Jurkat, Clone E6-1 (cell line): ENCODE results near the gene AGR2.

Source experiments
- DNase-seq: peaks from one replicate; pipeline ENCODE4 v3.0.0-alpha.2; 2011; ENCODE audit warnings: low read depth, low spot score
- H3K4me3 ChIP-seq: 2 replicates; pipeline ENCODE4 v1.5.1; 2011; ENCODE audit warnings: mild to moderate bottlenecking, low read length, control low read depth, moderate library complexity

The AGR2 gene

DNA sequence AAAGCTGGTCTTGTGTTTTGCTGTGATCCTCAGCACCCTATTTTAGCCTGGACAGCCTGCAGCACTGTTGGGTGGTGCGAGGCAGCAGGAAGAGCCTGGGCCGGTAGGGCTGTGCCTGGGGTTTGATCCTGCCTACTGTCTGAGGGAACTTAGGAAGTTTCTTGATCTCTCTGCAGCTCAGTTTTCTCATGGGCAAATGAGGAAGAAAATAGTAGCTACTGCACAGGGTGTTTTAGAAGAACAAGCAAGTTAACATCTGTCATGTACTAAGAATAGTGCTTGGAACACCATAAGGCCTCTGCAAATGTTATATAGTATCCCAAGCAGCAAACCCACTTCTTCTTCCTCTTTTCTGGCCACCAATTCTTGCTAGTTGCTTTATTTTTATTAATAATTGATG lies 12.0 kb upstream of the AGR2 start:
- no peak overlapping the region for H3K4me3 ChIP-seq
- DNase-seq = no peak

DNA sequence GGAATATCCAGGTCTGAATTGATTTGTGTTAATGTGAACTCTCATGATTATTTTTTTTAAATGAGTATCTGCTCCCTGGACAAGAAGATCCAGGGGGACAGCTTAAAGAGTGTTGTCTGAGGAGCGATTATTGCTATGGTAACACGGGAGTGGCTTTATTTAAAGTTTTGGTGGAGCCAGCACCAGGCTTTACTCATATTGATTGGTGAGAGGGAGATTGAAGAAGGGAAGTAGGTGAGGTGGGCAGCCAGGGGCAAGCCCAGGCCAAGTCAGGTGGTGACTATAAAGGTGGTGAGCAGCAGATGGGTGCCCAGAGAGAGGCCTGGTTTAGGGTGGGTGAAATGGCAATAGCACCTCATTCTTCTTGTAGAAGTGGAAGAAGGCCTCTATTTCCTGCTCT lies 10.2 kb upstream of the AGR2 start:
- H3K4me3 ChIP-seq = no peak overlapping the region
- DNase-seq = no peak

DNA sequence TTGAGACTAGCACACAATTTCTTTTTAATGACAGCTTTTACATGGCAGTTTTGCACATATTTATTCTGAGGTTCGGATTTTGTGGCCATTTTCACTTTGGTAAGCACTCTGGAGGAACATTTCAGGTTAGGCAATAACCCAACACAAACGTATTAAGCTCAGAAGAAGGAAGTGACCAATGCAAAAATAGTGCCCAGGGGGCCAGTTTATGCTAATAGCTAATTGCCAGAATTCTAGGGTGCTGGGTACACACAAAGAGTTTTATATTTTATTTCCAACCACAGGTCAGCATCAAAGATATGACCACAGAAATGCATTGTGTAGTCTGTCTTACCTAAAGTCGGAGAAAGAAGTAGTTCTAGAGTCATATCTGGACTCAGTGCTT lies 8.4 kb upstream of the AGR2 start:
- no peak overlapping the region for H3K4me3 ChIP-seq
- DNase-seq = no peak

DNA sequence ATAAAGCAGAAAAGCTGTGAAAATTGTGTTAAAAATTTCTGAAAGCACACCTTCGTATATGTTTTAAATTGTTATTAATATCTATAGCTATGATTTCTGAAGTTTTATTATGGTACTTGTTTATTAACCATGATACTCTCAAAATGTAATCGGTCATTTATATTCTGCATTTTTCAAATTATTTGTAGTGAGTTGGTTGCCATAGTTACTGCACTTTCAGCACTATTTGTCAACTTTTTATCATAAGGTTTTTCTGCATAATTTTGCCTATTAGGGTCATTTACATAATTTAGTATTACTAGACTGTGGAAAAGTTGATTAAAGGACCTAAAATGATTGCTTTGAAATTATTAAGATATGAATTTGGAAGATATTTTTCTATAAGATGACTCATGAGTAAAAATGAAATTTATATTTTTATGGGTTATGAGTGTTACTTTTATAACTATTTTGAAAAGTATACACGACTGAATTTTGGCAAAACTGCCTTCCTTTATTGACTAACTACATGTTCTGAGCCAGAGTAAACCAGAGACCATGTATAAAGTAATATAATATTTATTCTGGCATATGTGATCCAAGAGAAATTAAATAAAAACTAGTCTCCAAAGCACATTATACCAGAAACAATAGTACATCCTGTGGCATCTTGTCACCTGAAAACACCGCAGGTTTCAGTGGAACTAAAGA lies 7.9 kb upstream of the AGR2 start:
- no peak for DNase-seq
- H3K4me3 ChIP-seq = no peak overlapping the region

DNA sequence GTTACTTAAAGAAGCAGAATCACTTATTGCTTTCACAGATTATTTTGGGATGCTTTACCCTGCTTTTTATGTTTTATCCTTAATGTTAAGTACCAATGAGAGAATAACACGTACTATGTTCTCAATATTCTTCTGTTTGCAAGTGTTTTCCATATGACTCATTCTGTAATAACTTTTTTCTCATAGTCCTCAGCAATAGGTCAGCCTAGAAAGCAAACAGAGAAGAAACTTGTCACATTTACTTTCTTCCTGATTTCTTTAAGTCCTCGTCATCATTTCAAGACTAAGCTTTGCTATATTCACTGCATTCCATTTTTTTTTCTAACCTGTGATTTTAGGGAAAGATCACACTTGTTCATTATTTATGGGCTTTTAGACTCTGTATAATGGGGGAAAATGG lies 6.8 kb upstream of the AGR2 start:
- no peak for DNase-seq
- no peak overlapping the region for H3K4me3 ChIP-seq

DNA sequence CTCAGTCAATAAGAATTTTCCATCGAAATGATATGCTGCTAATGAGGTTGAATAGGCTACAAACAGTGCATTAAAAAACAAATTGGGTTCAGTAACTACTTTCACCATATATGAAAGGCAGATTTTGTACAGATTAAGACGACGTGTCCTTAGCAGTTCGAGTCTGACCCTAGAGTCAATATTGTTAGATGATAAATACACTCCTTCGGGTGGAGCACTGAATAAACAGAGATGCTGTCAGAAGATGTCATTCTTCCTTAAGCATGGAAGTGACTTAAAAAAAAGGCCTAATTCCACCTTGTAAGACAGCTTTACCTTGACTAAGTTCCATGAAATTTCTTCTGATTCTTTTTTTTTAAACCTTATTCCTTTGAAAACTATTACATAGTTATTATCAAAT lies 5.8 kb upstream of the AGR2 start:
- DNase-seq = no peak
- no peak overlapping the region for H3K4me3 ChIP-seq

DNA sequence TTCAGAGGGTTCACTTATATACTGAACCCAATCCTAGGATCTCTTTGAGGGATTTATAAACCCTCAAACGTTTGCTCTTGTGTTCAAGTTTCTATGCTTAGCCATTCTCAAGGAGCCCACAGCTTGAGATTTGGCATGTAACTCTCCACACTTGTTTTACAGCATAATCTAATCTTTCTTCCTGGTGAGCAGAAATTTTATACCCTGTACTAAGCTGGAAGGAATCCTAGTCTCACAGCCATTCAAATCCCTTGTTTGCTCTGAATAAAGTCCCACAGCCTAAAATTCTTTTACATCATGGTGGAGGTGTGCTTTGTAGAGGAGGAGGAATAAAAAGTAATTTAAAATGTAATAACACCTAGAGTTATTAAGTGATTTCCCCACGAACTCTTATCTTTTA lies 5.3 kb upstream of the AGR2 start:
- DNase-seq = no peak
- H3K4me3 ChIP-seq = no peak overlapping the region

DNA sequence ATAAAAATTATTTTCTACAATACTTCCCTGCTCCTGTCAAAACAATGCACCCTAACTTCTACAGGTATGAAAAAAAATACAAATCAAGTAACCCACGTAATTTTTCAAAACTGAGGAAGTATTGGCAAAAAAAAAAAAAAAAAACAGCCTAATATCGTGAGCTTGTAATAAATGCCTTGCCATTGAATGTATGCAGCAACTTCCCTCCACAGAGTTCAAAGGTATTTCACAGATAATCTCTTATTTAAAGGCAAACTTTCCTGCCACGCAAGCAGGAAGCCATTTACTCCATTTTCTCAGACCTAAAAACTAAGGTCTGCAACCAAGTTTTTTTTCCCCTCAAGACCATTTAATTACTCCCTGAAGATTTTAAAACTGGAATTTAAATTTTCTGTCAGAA lies 642 bp upstream of the AGR2 start:
- no peak overlapping the region for H3K4me3 ChIP-seq
- DNase-seq = no peak

DNA sequence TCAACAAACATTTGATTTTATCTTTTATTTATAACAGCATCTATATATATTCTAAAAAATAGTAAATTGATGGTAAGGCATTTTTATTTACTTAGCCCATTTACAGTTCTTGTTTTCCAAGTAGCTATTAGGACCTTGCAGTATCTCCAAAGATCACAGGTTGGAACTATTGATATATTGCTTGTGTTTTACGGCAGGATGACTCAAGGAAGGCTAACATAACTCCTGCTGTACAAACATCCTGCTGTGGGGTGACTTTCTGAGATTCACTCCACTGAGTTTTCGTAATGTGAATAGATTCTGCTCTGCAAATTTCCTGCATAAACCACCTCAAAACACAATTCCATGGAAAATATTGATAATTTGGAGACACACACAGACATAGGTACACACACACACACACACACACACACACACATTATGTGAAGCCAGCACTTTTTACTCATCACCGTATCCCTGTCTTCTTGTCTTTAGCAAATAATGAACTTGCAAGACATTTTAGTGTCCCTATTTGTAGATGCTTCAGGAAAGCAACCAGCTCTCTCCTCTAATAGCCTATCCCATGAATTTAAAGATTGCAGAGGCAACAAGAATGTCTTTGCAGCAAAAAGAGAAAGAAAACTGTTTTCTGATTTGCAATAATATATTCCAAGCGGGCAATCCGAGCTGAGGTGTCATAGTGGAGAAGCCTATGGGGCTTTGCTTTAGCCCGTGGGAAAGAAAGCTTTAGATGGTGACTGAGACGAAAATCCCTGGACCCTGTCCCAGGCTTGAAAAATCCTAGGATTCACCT lies 722 bp downstream of the AGR2 start:
- H3K4me3 ChIP-seq = no peak overlapping the region
- DNase-seq = no peak

DNA sequence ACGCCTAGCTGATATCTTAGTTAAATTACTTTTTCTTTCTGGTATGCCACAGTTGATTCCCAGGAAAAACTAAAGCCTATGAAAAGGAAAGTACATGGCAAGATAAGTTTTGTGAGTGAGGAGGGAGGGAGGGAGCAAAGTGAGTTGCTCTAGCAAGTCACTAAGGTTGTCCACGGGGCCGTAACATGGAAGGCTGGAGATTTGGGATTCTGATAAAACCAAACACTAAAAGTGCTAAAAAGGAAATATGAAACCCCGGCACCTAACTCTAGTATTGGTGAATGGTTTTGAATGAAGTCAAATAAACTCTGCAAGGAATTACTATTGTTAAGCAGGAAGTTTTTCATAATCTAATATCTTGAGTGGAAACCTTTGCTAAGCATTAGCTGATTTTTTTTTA lies 1.7 kb downstream of the AGR2 start:
- no peak for DNase-seq
- H3K4me3 ChIP-seq = no peak overlapping the region

DNA sequence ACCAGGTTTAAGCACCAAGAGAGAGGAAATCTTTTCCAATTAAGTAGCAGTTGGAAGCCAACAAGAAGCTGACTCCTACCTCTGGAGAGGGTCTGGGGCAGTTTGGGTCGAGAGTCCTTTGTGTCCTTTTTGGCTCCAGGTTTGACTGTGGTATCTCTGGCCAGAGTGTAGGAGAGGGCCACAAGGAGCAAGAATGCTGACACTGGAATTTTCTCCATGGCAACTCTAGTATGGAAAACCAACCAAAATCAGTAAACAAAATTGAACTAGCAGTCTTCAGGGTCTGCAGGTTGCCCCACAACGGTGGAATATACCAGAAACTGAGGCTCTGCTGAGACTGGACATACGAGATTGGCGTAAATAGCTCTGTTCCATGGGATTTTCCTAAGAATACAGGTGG lies 3.2 kb downstream of the AGR2 start:
- no peak overlapping the region for H3K4me3 ChIP-seq
- DNase-seq = no peak

DNA sequence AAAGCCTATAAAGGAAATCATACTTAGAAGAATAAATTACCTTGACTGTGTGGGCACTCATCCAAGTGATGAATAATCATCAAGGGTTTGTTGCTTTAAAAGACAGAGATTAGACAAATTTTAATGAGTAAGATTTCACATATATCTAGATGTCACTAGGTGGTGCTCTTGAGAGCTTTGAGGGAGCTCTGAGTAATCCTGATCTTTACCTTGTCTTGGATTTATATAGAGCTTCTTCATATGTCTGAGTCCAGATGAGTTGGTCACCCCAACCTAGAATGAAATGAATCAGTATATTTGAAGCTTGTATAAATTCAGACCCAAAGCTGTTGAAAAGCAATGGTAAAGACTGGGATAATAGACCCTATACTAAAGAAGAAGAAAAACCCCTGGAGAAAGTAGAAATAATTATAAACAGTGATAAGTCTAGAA lies 3.7 kb downstream of the AGR2 start:
- no peak overlapping the region for H3K4me3 ChIP-seq
- peak; percentile 27 for DNase-seq

DNA sequence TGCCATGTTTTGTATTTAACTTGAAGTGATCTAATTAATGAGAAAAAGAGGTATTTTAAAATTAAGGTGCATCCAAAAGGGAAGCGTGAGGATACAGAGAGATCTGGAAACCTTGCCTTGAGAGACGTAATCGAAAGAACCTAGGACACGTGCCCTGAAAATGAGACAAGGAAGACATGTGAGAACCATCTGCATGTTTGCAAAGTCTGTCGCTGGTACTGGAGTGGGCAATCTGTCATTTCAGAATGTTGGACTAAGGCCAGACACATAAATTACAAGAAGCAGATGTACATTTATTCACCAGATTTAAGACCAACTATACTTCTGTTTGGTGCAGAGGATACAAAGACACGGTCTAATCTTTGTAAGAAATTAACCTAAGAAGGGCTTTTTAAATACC lies 9.2 kb downstream of the AGR2 start:
- DNase-seq = no peak
- H3K4me3 ChIP-seq = no peak overlapping the region

DNA sequence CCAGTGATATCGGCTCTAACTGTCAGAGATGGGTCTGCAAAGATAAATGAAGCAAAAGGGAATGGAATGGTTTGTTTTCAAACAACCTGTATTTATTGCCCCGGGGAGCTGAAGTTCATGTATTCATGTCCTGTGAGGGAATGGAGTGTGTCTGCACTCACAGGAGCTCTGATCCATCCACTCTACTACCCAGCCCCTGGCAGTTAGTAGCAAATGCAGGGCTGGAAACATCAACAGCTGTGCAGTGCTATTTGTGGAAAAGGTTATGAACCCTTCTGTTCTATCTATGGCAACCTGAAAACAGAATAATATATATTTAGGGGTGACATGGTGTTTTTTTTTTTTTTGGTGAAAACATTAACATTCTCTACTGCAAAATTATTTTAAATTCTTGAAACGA lies 9.8 kb downstream of the AGR2 start:
- H3K4me3 ChIP-seq = no peak overlapping the region
- no peak for DNase-seq

DNA sequence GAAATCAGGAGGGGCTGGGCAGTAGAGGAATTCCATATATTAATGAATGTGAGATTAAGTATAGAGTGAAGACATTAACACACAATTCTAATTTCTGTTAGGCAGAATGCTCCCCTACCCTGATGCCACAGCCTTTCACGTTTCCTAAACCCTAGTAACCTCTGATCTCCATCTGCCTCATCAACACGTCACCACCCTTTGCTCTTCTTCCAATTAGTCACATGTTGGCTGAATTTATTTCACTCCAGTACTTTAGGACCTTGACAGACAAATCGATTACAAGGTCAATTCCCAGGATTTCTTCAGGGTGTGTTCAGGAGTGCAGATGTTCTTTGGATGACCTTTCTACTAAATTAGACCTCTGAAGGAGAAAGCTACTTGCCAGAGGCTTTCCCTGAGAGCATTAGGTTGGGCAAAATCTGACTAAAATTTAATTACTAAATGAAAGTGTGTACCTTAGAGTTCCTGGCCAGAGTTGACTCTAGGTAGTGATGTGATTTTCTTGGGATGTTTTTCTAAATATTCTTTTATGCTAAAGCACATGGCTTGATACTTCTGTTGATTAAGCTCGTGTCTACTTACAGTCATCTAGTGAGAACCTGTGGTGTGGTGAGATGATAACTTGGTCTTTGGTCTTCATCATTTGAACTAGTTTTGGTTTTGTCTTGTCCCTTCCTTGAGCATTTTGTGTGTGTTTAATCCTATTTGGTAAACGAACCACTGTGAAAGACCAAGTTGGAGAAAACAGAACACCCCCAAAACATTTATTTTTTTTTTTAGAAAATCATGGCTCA lies 12.7 kb downstream of the AGR2 start:
- no peak overlapping the region for H3K4me3 ChIP-seq
- DNase-seq = no peak

DNA sequence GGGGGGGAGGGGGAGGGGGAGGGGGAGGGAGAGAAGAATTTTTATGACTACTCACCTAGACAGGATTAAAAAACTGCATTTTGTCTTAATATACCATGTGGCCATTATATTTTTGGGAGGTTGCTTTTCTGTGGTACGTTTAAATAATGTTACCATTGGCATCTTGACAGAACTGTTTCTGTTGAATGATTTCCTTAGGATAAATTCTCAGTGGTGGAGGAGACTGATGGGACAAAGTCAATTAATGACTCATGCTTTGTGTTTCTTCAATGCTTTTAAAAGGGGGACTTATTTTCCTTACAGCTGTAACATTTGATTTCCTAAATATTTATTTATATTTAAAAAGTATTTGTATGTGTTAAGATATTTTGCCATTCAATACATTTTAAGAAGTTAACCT lies 13.7 kb downstream of the AGR2 start:
- H3K4me3 ChIP-seq = no peak overlapping the region
- DNase-seq = no peak

DNA sequence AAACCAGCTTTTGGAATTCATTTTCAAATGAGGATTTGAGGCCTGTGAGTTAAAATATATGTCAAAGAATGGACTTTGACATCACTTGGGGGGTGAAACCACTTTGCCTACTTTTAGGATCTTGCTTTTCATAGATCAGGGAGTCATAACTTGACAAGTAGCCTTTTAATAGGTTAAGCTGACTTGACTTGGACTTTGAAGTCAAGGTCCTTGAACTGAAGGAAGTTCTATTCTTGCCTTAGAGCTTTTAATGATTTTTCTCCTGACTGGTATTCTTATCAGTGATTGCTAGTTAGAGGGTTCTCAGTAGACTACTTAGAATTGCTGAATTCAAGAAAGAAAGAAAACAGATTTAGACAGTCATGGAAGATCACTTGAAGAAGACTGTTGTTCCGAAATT lies 17.7 kb downstream of the AGR2 start:
- no peak for DNase-seq
- no peak overlapping the region for H3K4me3 ChIP-seq

DNA sequence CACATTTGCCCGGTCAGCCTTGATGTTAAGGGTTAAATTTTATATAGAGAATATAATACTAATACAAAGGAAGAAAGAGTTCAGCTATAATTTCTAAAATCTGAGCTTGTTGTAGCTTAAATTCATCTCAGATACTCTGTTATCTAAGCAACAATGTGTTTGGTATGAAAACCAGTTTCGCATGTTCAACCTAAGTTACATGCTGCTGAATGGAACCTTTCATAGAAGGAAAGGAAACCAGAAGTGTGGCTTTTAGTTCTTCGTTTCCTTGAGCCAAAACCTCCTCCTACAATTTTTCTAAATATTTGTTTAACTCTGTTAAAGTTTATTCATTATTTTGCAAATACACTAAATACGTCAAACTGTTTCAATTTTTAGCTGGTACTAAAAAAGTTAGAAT lies 18.5 kb downstream of the AGR2 start:
- no peak for DNase-seq
- no peak overlapping the region for H3K4me3 ChIP-seq

DNA sequence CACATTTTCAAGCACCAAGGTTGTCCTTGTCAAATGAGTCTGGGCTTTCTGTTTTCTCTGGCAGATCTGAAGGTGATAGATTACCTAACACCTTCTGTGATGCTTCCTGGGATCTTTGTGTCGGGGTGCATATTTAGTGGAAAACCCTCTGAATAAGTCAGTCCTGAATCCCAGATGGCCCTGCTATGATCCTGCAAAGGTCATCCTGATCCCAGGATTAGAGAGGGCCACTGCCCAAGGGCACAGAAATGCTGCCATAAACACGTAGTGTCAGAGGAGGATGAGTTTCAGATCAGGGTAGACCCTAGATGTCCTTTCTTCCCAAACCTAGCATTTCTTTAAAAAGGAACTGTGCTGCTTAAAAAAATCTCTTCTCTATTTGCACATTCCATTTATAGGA lies 19.0 kb downstream of the AGR2 start:
- H3K4me3 ChIP-seq = no peak overlapping the region
- no peak for DNase-seq

DNA sequence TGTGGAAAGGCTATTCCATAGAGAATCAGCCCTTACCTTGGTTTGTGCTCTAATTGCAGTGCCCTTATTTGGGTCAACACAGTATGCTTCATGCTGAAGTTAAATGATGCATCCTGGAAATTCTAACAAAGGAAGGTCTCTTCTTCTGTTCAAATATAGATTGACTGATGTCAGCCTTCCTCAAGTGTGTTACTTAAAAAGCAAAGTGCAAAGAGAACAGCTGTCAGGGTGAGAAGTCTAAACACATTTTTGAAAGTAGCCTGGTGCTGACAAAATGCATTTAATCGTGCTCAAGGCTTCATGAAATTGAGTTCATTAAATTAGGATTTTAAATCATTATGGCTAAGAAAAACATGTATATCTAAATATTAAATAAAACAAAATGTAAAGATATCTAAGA lies 19.5 kb downstream of the AGR2 start:
- H3K4me3 ChIP-seq = no peak overlapping the region
- no peak for DNase-seq
